Neural crest cell (in vitro differentiated cells): ENCODE measurements around the gene SPINK13. TPM values are rescaled to one million over a fixed set of nuclear protein-coding genes. Genes with fewer than 3 reads are reported as not detected.
"Not testable (repeated sequence)": the region's sequence is repeated elsewhere in the genome, so short reads cannot be mapped to it uniquely, and the experiment has no call there.

Source experiments
- DNase-seq: peaks from one replicate; pipeline ENCODE4 v3.0.0; 2021; ENCODE audit warnings: low read depth, mixed read lengths, low spot score
- H3K27ac Mint-ChIP-seq: one replicate; pipeline ENCODE4 v1.8.0; 2021; ENCODE audit warnings: mild to moderate bottlenecking, mixed read lengths; ENCODE audit not compliant: unreplicated experiment
- H3K27me3 Mint-ChIP-seq: 2 replicates; pipeline ENCODE4 v1.8.0; 2021; ENCODE audit warnings: low read depth, mild to moderate bottlenecking, mixed read lengths
- H3K36me3 Mint-ChIP-seq: 2 replicates; pipeline ENCODE4 v1.8.0; 2021; ENCODE audit warnings: low read depth, mild to moderate bottlenecking, mixed read lengths
- H3K4me1 Mint-ChIP-seq: 2 replicates; pipeline ENCODE4 v1.8.0; 2021; ENCODE audit warnings: mixed read lengths
- H3K4me3 Mint-ChIP-seq: one replicate; pipeline ENCODE4 v1.8.0; 2021; ENCODE audit warnings: mild to moderate bottlenecking, mixed read lengths
- H3K9me3 Mint-ChIP-seq: 2 replicates; pipeline ENCODE4 v1.8.0; 2021; ENCODE audit warnings: mixed read lengths
- CTCF ChIP-seq: fragments of 200-600 bp; sonication (generic); conservative IDR thresholded peaks from 2 replicates; pipeline ENCODE4 v1.5.0; 2021; ENCODE audit warnings: antibody characterized with exemption, mild to moderate bottlenecking
- total RNA-seq: library from RNA; stranded (reverse); gene quantifications from 2 replicates; pipeline ENCODE4 v1.2.1, GENCODE V29; 2021

Gene SPINK13
- total RNA-seq, 1 donor from 2014 or later = not detected

GRCh38 chr5:148259288-148259687, 9.3 kb upstream of the SPINK13 start:
- no peak for DNase-seq
- no peaks in the 10 kb centered on the region for H3K4me1 Mint-ChIP-seq
- peaks cover 14% of the 10 kb centered on the region for H3K36me3 Mint-ChIP-seq
- peaks cover 15% of the 10 kb centered on the region for H3K9me3 Mint-ChIP-seq
- no peak overlapping the region for H3K4me3 Mint-ChIP-seq
- H3K27ac Mint-ChIP-seq = no peak overlapping the region
- H3K27me3 Mint-ChIP-seq = no peaks in the 10 kb centered on the region
- no peak for TF ChIP-seq CTCF

- Mint-ChIP-seq H3K4me3 (no peak overlapping the region), H3K27ac (no peak overlapping the region), H3K4me1 (no peaks in the 10 kb centered on the region), H3K36me3 (peaks cover 13% of the 10 kb centered on the region), H3K27me3 (no peaks in the 10 kb centered on the region), H3K9me3 (peaks cover 18% of the 10 kb centered on the region)
- no peak for DNase-seq
- TF ChIP-seq CTCF = no peak
Observed at GRCh38 chr5:148261221-148261620, 7.4 kb upstream of the SPINK13 start.

- Mint-ChIP-seq H3K36me3 (no peaks in the 10 kb centered on the region), H3K27me3 (no peaks in the 10 kb centered on the region), H3K4me1 (no peaks in the 10 kb centered on the region), H3K9me3 (peaks cover 3% of the 10 kb centered on the region), H3K4me3 (no peak overlapping the region), H3K27ac (no peak overlapping the region)
- TF ChIP-seq CTCF = no peak
- no peak for DNase-seq
Observed at GRCh38 chr5:148267962-148268361, 632 bp upstream of the SPINK13 start.

- H3K27me3 Mint-ChIP-seq, H3K4me1 Mint-ChIP-seq, H3K36me3 Mint-ChIP-seq, DNase-seq, H3K27ac Mint-ChIP-seq, H3K4me3 Mint-ChIP-seq: not testable (repeated sequence)
- peaks cover 12% of the 10 kb centered on the region for H3K9me3 Mint-ChIP-seq
Observed at GRCh38 chr5:148275129-148275528, 6.5 kb downstream of the SPINK13 start.

- H3K36me3 Mint-ChIP-seq, H3K4me3 Mint-ChIP-seq, H3K9me3 Mint-ChIP-seq, H3K4me1 Mint-ChIP-seq, DNase-seq, H3K27ac Mint-ChIP-seq, H3K27me3 Mint-ChIP-seq: not testable (repeated sequence)
Observed at GRCh38 chr5:148280893-148281292, 12.3 kb downstream of the SPINK13 start.

GRCh38 chr5:148281336-148281735, 12.7 kb downstream of the SPINK13 start:
- not testable (repeated sequence) for DNase-seq, H3K4me1 Mint-ChIP-seq, H3K36me3 Mint-ChIP-seq, H3K9me3 Mint-ChIP-seq, H3K4me3 Mint-ChIP-seq, H3K27me3 Mint-ChIP-seq, H3K27ac Mint-ChIP-seq

- TF ChIP-seq CTCF = peak; percentile 65
- H3K4me3 Mint-ChIP-seq = no peak overlapping the region
- H3K36me3 Mint-ChIP-seq = no peaks in the 10 kb centered on the region
- no peak overlapping the region for H3K27ac Mint-ChIP-seq
- peaks cover 2% of the 10 kb centered on the region for H3K27me3 Mint-ChIP-seq
- no peak for DNase-seq
- no peaks in the 10 kb centered on the region for H3K4me1 Mint-ChIP-seq
- no peaks in the 10 kb centered on the region for H3K9me3 Mint-ChIP-seq
Observed at GRCh38 chr5:148290271-148291195, 21.9 kb downstream of the SPINK13 start.
